WTC11 (cell line): ENCODE measurements around the gene GZMA. TPM values are rescaled to one million over a fixed set of nuclear protein-coding genes. Genes with fewer than 3 reads are reported as not detected.

Experiments used
- ATAC-seq: fragments of 200-7000 bp; cut with Tn5 transposase; 2 replicates; pipeline ENCODE4 v1.10.0; 2021; ENCODE audit warnings: mild to moderate bottlenecking, moderate library complexity
- CTCF ChIA-PET: fragments of 300-600 bp; sonication (Branson Sonifier 250); formaldehyde crosslinking; loops from one replicate; lab custom pipeline; 2021; ENCODE audit warnings: antibody characterized with exemption; lab: Charles Lee
- POLR2A ChIA-PET: fragments of 350-600 bp; sonication (Branson Sonifier 250); formaldehyde crosslinking; loops from one replicate; lab custom pipeline; 2021; ENCODE audit warnings: antibody characterized with exemption; lab: Charles Lee
- DNase-seq: peaks from one replicate; pipeline ENCODE4 v3.0.0; 2021; ENCODE audit warnings: low spot score
- H3K27ac Mint-ChIP-seq: 2 replicates; pipeline ENCODE4 v1.8.0; 2021; ENCODE audit warnings: mixed read lengths
- H3K27me3 Mint-ChIP-seq: 2 replicates; pipeline ENCODE4 v1.8.0; 2021; ENCODE audit warnings: low read depth, mild to moderate bottlenecking, moderate library complexity, mixed read lengths
- H3K36me3 Mint-ChIP-seq: 2 replicates; pipeline ENCODE4 v1.8.0; 2021; ENCODE audit warnings: mixed read lengths
- H3K4me1 Mint-ChIP-seq: 2 replicates; pipeline ENCODE4 v1.8.0; 2022; ENCODE audit warnings: mixed read lengths
- H3K4me3 Mint-ChIP-seq: 2 replicates; pipeline ENCODE4 v1.8.0; 2021; ENCODE audit warnings: mild to moderate bottlenecking, moderate library complexity, mixed read lengths
- H3K9me3 Mint-ChIP-seq: 2 replicates; pipeline ENCODE4 v1.8.0; 2021; ENCODE audit warnings: mixed read lengths
- AFF4 ChIP-seq: sonication (generic); formaldehyde crosslinking; IDR thresholded peaks from 2 replicates; pipeline ENCODE4 v1.8.1; 2023; ENCODE audit warnings: mild to moderate bottlenecking, missing genetic modification reagents, borderline replicate concordance
- ATF2 ChIP-seq: sonication (generic); formaldehyde crosslinking; IDR thresholded peaks from 2 replicates; pipeline ENCODE4 v1.8.1; 2022; ENCODE audit warnings: low read depth, missing genetic modification reagents, borderline replicate concordance
- CDX4 ChIP-seq: fragments of 250-450 bp; sonication (Bioruptor Pico); IDR thresholded peaks from 2 replicates; pipeline ENCODE4 v1.9.0; 2021; ENCODE audit warnings: moderate library complexity, mild to moderate bottlenecking, inconsistent platforms, borderline replicate concordance
- E2F1 ChIP-seq: sonication (generic); formaldehyde crosslinking; IDR thresholded peaks from 2 replicates; pipeline ENCODE4 v1.8.0; 2022; ENCODE audit warnings: mild to moderate bottlenecking, missing genetic modification reagents
- FOXP1 ChIP-seq: sonication (generic); formaldehyde crosslinking; IDR thresholded peaks from 2 replicates; pipeline ENCODE4 v1.8.0; 2022; ENCODE audit warnings: missing genetic modification reagents, mild to moderate bottlenecking, moderate library complexity, borderline replicate concordance
- GRHL2 ChIP-seq: fragments of 250-450 bp; sonication (Bioruptor Pico); IDR thresholded peaks from 2 replicates; pipeline ENCODE4 v1.8.0; 2022; ENCODE audit warnings: mild to moderate bottlenecking, moderate library complexity; ENCODE audit not compliant: insufficient replicate concordance, severe bottlenecking
- NFYB ChIP-seq: sonication (generic); formaldehyde crosslinking; conservative IDR thresholded peaks from 2 replicates; pipeline ENCODE4 v1.8.0; 2022; ENCODE audit warnings: low read depth, missing genetic modification reagents
- USF2 ChIP-seq: sonication (generic); formaldehyde crosslinking; IDR thresholded peaks from 2 replicates; pipeline ENCODE4 v1.8.1; 2023; ENCODE audit warnings: mild to moderate bottlenecking, missing genetic modification reagents, moderate library complexity
- ZBTB43 ChIP-seq: sonication (generic); formaldehyde crosslinking; IDR thresholded peaks from 2 replicates; pipeline ENCODE4 v1.8.1; 2023; ENCODE audit warnings: mild to moderate bottlenecking, missing genetic modification reagents
- ZMAT4 ChIP-seq: fragments of 250-450 bp; sonication (Bioruptor Pico); IDR thresholded peaks from 2 replicates; pipeline ENCODE4 v1.9.0; 2021; ENCODE audit warnings: mild to moderate bottlenecking
- ZNF138 ChIP-seq: sonication (generic); formaldehyde crosslinking; conservative IDR thresholded peaks from 2 replicates; pipeline ENCODE4 v1.8.1; 2022; ENCODE audit warnings: mild to moderate bottlenecking, moderate library complexity, missing genetic modification reagents
- ZNF263 ChIP-seq: sonication (generic); formaldehyde crosslinking; IDR thresholded peaks from 2 replicates; pipeline ENCODE4 v1.8.1; 2022; ENCODE audit warnings: low read depth, mild to moderate bottlenecking, moderate library complexity, missing genetic modification reagents
- ZNF416 ChIP-seq: fragments of 250-450 bp; sonication (Bioruptor Pico); IDR thresholded peaks from 2 replicates; pipeline ENCODE4 v1.9.0; 2021; ENCODE audit warnings: mild to moderate bottlenecking, inconsistent platforms
- ZNF425 ChIP-seq: fragments of 250-450 bp; sonication (Bioruptor Pico); conservative IDR thresholded peaks from 2 replicates; pipeline ENCODE4 v1.9.0; 2021; ENCODE audit warnings: mild to moderate bottlenecking
- ZSCAN18 ChIP-seq: fragments of 250-450 bp; sonication (Bioruptor Pico); IDR thresholded peaks from 2 replicates; pipeline ENCODE4 v2.1.2; 2022; ENCODE audit warnings: mild to moderate bottlenecking, moderate library complexity
- total RNA-seq: library from RNA; stranded (reverse); gene quantifications from 3 replicates; pipeline ENCODE4 v1.2.3, GENCODE V29; 2021

The GZMA gene
- total RNA-seq, 1 experiment from 2014 or later, result not detected

- TF ChIP-seq ZBTB43 (CRISPR knock-in tag) (no peak), USF2 (CRISPR knock-in tag) (no peak), ZNF263 (CRISPR knock-in tag) (no peak), AFF4 (CRISPR knock-in tag) (no peak), ZSCAN18 (CRISPR knock-in tag) (no peak)
Measured at GRCh38 chr5:55104036-55104772, 1.8 kb downstream of the GZMA start (continued).

GRCh38 chr5:55104946-55105701 lies 2.7 kb downstream of the GZMA start:
- Mint-ChIP-seq H3K27me3 (no peaks in the 10 kb centered on the region; the same call in 1 of the 2 replicates), H3K4me1 (peaks cover 8% of the 10 kb centered on the region), H3K36me3 (peaks cover 5% of the 10 kb centered on the region; the same call in 1 of the 2 replicates), H3K9me3 (peaks cover 14% of the 10 kb centered on the region), H3K27ac (no peak overlapping the region), H3K4me3 (no peak overlapping the region)
- DNase-seq (no peak), ATAC-seq (no peak)
- ChIA-PET CTCF (interaction anchor here (1.1 kb wide), 1 partner anchor 146 kb away, joined by 4 read pairs; no protein-coding TSS in a partner anchor), POLR2A (no interaction called here)
- no peak for TF ChIP-seq ZMAT4 (CRISPR knock-in tag)
- TF ChIP-seq ZNF416 (CRISPR knock-in tag), result no peak
- no peak for TF ChIP-seq ATF2 (CRISPR knock-in tag)
- TF ChIP-seq GRHL2 (CRISPR knock-in tag), result no peak
- TF ChIP-seq CDX4, result no peak
- no peak for TF ChIP-seq FOXP1 (CRISPR knock-in tag)
- no peak for TF ChIP-seq E2F1 (CRISPR knock-in tag)
- TF ChIP-seq USF2 (CRISPR knock-in tag), result no peak
- TF ChIP-seq NFYB, result no peak
- no peak for TF ChIP-seq ZNF138 (CRISPR knock-in tag)
- no peak for TF ChIP-seq ZNF425 (CRISPR knock-in tag)
- no peak for TF ChIP-seq ZBTB43 (CRISPR knock-in tag)
